WERI-Rb-1 (cell line): Measurements from ENCODE around the gene SETSIP.

ENCODE experiments used
- DNase-seq: peaks from one replicate; pipeline ENCODE4 v3.0.0-alpha.2; 2020
- H3K27ac ChIP-seq: fragments of 250-450 bp; sonication (Bioruptor Pico); 2 replicates; pipeline ENCODE4 v1.5.1; 2020; ENCODE audit warnings: mild to moderate bottlenecking, moderate library complexity
- H3K27me3 ChIP-seq: fragments of 250-450 bp; sonication (Bioruptor Pico); 2 replicates; pipeline ENCODE4 v1.5.1; 2021; ENCODE audit warnings: mild to moderate bottlenecking, low read depth, moderate library complexity; ENCODE audit not compliant: insufficient read depth, severe bottlenecking
- H3K36me3 ChIP-seq: fragments of 250-450 bp; sonication (Bioruptor Pico); 2 replicates; pipeline ENCODE4 v1.5.1; 2020; ENCODE audit warnings: mild to moderate bottlenecking, moderate library complexity
- H3K4me3 ChIP-seq: 2 replicates; pipeline ENCODE4 v1.5.1; 2011; ENCODE audit warnings: low read depth, mild to moderate bottlenecking, control low read depth, low read length
- H3K9me3 ChIP-seq: fragments of 250-450 bp; sonication (Bioruptor Pico); 2 replicates; pipeline ENCODE4 v1.5.1; 2021; ENCODE audit warnings: mild to moderate bottlenecking, moderate library complexity; ENCODE audit not compliant: severe bottlenecking
- CTCF ChIP-seq: IDR thresholded peaks from 2 replicates; pipeline ENCODE4 v1.5.1; 2011; ENCODE audit warnings: low read depth, mild to moderate bottlenecking, control low read depth, inconsistent platforms, low read length

SETSIP gene

GRCh38 chr1:92105546-92106081, 30.4 kb upstream of the SETSIP start:
- DNase-seq = no peak
- H3K27me3 ChIP-seq = no peaks in the 10 kb centered on the region
- H3K36me3 ChIP-seq = no peaks in the 10 kb centered on the region; the same call in 1 of the 2 replicates
- no peaks in the 10 kb centered on the region for H3K9me3 ChIP-seq
- H3K4me3 ChIP-seq = no peak overlapping the region
- TF ChIP-seq CTCF = no peak
- no peak overlapping the region for H3K27ac ChIP-seq

- Histone ChIP-seq H3K27me3 (no peaks in the 10 kb centered on the region), H3K9me3 (no peaks in the 10 kb centered on the region), H3K27ac (no peak overlapping the region), H3K4me3 (no peak overlapping the region), H3K36me3 (no peaks in the 10 kb centered on the region)
- DNase-seq = no peak
- TF ChIP-seq CTCF = no peak
These were observed 21.1 kb upstream of the SETSIP start for GRCh38 chr1:92096317-92096716.

GRCh38 chr1:92095874-92096273, 20.7 kb upstream of the SETSIP start:
- Histone ChIP-seq H3K36me3 (no peaks in the 10 kb centered on the region), H3K9me3 (no peaks in the 10 kb centered on the region), H3K27me3 (no peaks in the 10 kb centered on the region), H3K27ac (no peak overlapping the region), H3K4me3 (no peak overlapping the region)
- no peak for DNase-seq
- TF ChIP-seq CTCF = no peak

- TF ChIP-seq CTCF = no peak
- DNase-seq = no peak
- no peaks in the 10 kb centered on the region for H3K36me3 ChIP-seq
These were observed 19.4 kb upstream of the SETSIP start for GRCh38 chr1:92094595-92094994.

GRCh38 chr1:92094090-92094489, 18.9 kb upstream of the SETSIP start:
- H3K9me3 ChIP-seq = no peaks in the 10 kb centered on the region
- no peaks in the 10 kb centered on the region for H3K27me3 ChIP-seq
- no peak overlapping the region for H3K4me3 ChIP-seq
- no peak for TF ChIP-seq CTCF
- H3K36me3 ChIP-seq = no peaks in the 10 kb centered on the region
- H3K27ac ChIP-seq = no peak overlapping the region
- DNase-seq = no peak

More at GRCh38 chr1:92094595-92094994, 19.4 kb upstream of the SETSIP start:
- no peak overlapping the region for H3K4me3 ChIP-seq
- H3K9me3 ChIP-seq = no peaks in the 10 kb centered on the region
- no peak overlapping the region for H3K27ac ChIP-seq
- no peaks in the 10 kb centered on the region for H3K27me3 ChIP-seq

GRCh38 chr1:92091625-92092024, 16.4 kb upstream of the SETSIP start:
- Histone ChIP-seq H3K27me3 (no peaks in the 10 kb centered on the region), H3K27ac (no peak overlapping the region), H3K9me3 (no peaks in the 10 kb centered on the region), H3K36me3 (no peaks in the 10 kb centered on the region), H3K4me3 (no peak overlapping the region)
- DNase-seq = no peak
- no peak for TF ChIP-seq CTCF
